Nephron (organoid): ENCODE measurements around the gene GLOD5.

Experiments used
- H3K27ac Mint-ChIP-seq, 3 experiments: 2 replicates each; pipeline ENCODE4 v1.8.0; 2020; ENCODE audit warnings: mixed read lengths in 3 of 3, mild to moderate bottlenecking in 2 of 3, moderate library complexity in 1 of 3
- H3K27me3 Mint-ChIP-seq: 2 replicates; pipeline ENCODE4 v1.8.0; 2021; ENCODE audit warnings: low read depth, mild to moderate bottlenecking, moderate library complexity, mixed read lengths
- H3K36me3 Mint-ChIP-seq: 2 replicates; pipeline ENCODE4 v1.8.0; 2020; ENCODE audit warnings: low read depth, mixed read lengths
- H3K4me1 Mint-ChIP-seq: 2 replicates; pipeline ENCODE4 v1.8.0; 2020; ENCODE audit warnings: mixed read lengths
- H3K4me3 Mint-ChIP-seq, 3 experiments: 2 replicates each; pipeline ENCODE4 v1.8.0; 2020; ENCODE audit warnings: mild to moderate bottlenecking in 3 of 3, mixed read lengths in 3 of 3, moderate library complexity in 2 of 3
- H3K9me3 Mint-ChIP-seq: 2 replicates; pipeline ENCODE4 v1.8.0; 2020; ENCODE audit warnings: mixed read lengths
- CTCF ChIP-seq, 3 experiments: fragments of 200-600 bp; sonication (generic); IDR thresholded peaks; one replicate each; pipeline ENCODE4 v1.5.0; 2021; ENCODE audit warnings: antibody characterized with exemption in 3 of 3; ENCODE audit not compliant: unreplicated experiment in 3 of 3

Gene GLOD5

GRCh38 chrX:48786825-48787504 lies 25.4 kb downstream of the GLOD5 start:
- H3K4me1 Mint-ChIP-seq: no peaks in the 10 kb centered on the region
- no peak for TF ChIP-seq CTCF (IDR thresholded peaks at IDR 0.05; ENCODE audit: unreplicated experiment in 3 of 3)
- H3K27ac Mint-ChIP-seq: no peak overlapping the region
- H3K9me3 Mint-ChIP-seq: peaks cover 18% of the 10 kb centered on the region
- H3K36me3 Mint-ChIP-seq: no peaks in the 10 kb centered on the region
- H3K4me3 Mint-ChIP-seq: no peak overlapping the region
- peaks cover 4% of the 10 kb centered on the region for H3K27me3 Mint-ChIP-seq

- no peaks in the 10 kb centered on the region for H3K4me1 Mint-ChIP-seq
- H3K9me3 Mint-ChIP-seq: peaks cover 14% of the 10 kb centered on the region
- H3K4me3 Mint-ChIP-seq: no peak overlapping the region
- peaks cover 4% of the 10 kb centered on the region for H3K27me3 Mint-ChIP-seq
- no peak overlapping the region for H3K27ac Mint-ChIP-seq
- no peak for TF ChIP-seq CTCF (IDR thresholded peaks at IDR 0.05; ENCODE audit: unreplicated experiment in 3 of 3)
- no peaks in the 10 kb centered on the region for H3K36me3 Mint-ChIP-seq
Observed at GRCh38 chrX:48787505-48788443, 26.2 kb downstream of the GLOD5 start.

GRCh38 chrX:48789366-48790220 lies 28.0 kb downstream of the GLOD5 start:
- Mint-ChIP-seq H3K4me1 (no peaks in the 10 kb centered on the region), H3K27me3 (peaks cover 4% of the 10 kb centered on the region), H3K9me3 (peaks cover 19% of the 10 kb centered on the region), H3K27ac (no peak overlapping the region), H3K4me3 (no peak overlapping the region), H3K36me3 (no peaks in the 10 kb centered on the region)
- TF ChIP-seq CTCF (IDR thresholded peaks at IDR 0.05; ENCODE audit: unreplicated experiment in 3 of 3): no peak

GRCh38 chrX:48790477-48790876 lies 28.9 kb downstream of the GLOD5 start:
- TF ChIP-seq CTCF (IDR thresholded peaks at IDR 0.05; ENCODE audit: unreplicated experiment in 3 of 3): no peak
- Mint-ChIP-seq H3K27ac (no peak overlapping the region), H3K27me3 (peaks cover 4% of the 10 kb centered on the region), H3K36me3 (no peaks in the 10 kb centered on the region), H3K9me3 (peaks cover 21% of the 10 kb centered on the region), H3K4me3 (no peak overlapping the region), H3K4me1 (no peaks in the 10 kb centered on the region)

- Mint-ChIP-seq H3K36me3 (no peaks in the 10 kb centered on the region), H3K4me3 (no peak overlapping the region), H3K27ac (no peak overlapping the region), H3K9me3 (peaks cover 21% of the 10 kb centered on the region), H3K4me1 (no peaks in the 10 kb centered on the region), H3K27me3 (peaks cover 4% of the 10 kb centered on the region)
- TF ChIP-seq CTCF (IDR thresholded peaks at IDR 0.05; ENCODE audit: unreplicated experiment in 3 of 3): no peak
Observed at GRCh38 chrX:48791063-48791820, 29.7 kb downstream of the GLOD5 start.
